Ascending aorta (tissue), 2 donors: ENCODE measurements around the gene DUSP2. TPM values are rescaled to one million over a fixed set of nuclear protein-coding genes. Genes with fewer than 3 reads are reported as not detected.

Experiments used
- DNase-seq, 2 donors: peaks; one replicate each; pipeline ENCODE4 v3.0.0-alpha.2; 2019; ENCODE audit warnings: low spot score in 2 of 2
- H3K27ac ChIP-seq, 2 donors: fragments of 200-600 bp; sonication (generic); one replicate each; pipeline ENCODE4 v1.5.1; 2016 to 2017; ENCODE audit warnings: mild to moderate bottlenecking in 1 of 2
- H3K27me3 ChIP-seq: fragments of 200-600 bp; sonication (generic); one replicate; pipeline ENCODE4 v1.5.1; 2017
- H3K36me3 ChIP-seq, 2 donors: fragments of 200-600 bp; sonication (generic); one replicate each; pipeline ENCODE4 v1.5.1; 2016
- H3K4me1 ChIP-seq, 2 donors: fragments of 200-600 bp; sonication (generic); one replicate each; pipeline ENCODE4 v1.5.1; 2016 to 2017; ENCODE audit warnings: mild to moderate bottlenecking in 1 of 2
- H3K4me3 ChIP-seq, 2 donors: fragments of 200-600 bp; sonication (generic); one replicate each; pipeline ENCODE4 v1.5.1; 2016 to 2017; ENCODE audit warnings: mild to moderate bottlenecking in 1 of 2
- H3K9me3 ChIP-seq, 2 donors: fragments of 200-600 bp; sonication (generic); one replicate each; pipeline ENCODE4 v1.5.1; 2016
- CTCF ChIP-seq, 3 experiments: fragments of 200-600 bp in 2 of 3; fragments of 450-650 bp in 1 of 3; sonication (generic) in 2 of 3; IDR thresholded peaks; one replicate each; pipeline ENCODE4 v1.5.1; 2016 to 2019; ENCODE audit warnings: antibody characterized with exemption in 3 of 3, mild to moderate bottlenecking in 1 of 3, moderate library complexity in 1 of 3
- intact Hi-C: fragments of 100-400 bp; cut with DNase I; formaldehyde crosslinking; loops from one replicate; pipeline ENCODE4 v1.15.1; 2023
- total RNA-seq: library from RNA; depleted of rRNA; stranded (reverse); fragments of >200 nt; gene quantifications from one replicate; pipeline ENCODE4 v1.1.0, GENCODE V29; 2016

Gene DUSP2
- total RNA-seq, 1 donor from 2014 or later, result 7.2 TPM

GRCh38 chr2:96169868-96170507, 24.7 kb upstream of the DUSP2 start:
- no peaks in the 10 kb centered on the region for H3K36me3 ChIP-seq
- H3K27me3 ChIP-seq, result no peaks in the 10 kb centered on the region
- no peak for DNase-seq
- intact Hi-C loops, result loop anchor here (10.0 kb wide), 2 partner anchors 55 to 145 kb away; partner anchors contain the start of gene ADRA2B
- TF ChIP-seq CTCF (IDR thresholded peaks at IDR 0.05), result no peak
- H3K9me3 ChIP-seq, result no peaks in the 10 kb centered on the region
- H3K27ac ChIP-seq, result no peak overlapping the region
- no peak overlapping the region for H3K4me3 ChIP-seq
- H3K4me1 ChIP-seq, result no peaks in the 10 kb centered on the region

- Histone ChIP-seq H3K9me3 (no peaks in the 10 kb centered on the region), H3K36me3 (no peaks in the 10 kb centered on the region), H3K4me1 (no peaks in the 10 kb centered on the region), H3K27me3 (no peaks in the 10 kb centered on the region), H3K27ac (no peak overlapping the region), H3K4me3 (no peak overlapping the region)
- no peak for TF ChIP-seq CTCF (IDR thresholded peaks at IDR 0.05)
- no peak for DNase-seq
- intact Hi-C loops, result no loop called here
Measured at GRCh38 chr2:96167407-96168013, 22.3 kb upstream of the DUSP2 start.

- no peaks in the 10 kb centered on the region for H3K4me1 ChIP-seq
- no peak for TF ChIP-seq CTCF (IDR thresholded peaks at IDR 0.05)
- no peak overlapping the region for H3K4me3 ChIP-seq
- H3K9me3 ChIP-seq, result no peaks in the 10 kb centered on the region
- H3K27me3 ChIP-seq, result no peaks in the 10 kb centered on the region
- no peaks in the 10 kb centered on the region for H3K36me3 ChIP-seq
- no peak for DNase-seq
- intact Hi-C loops, result no loop called here
- H3K27ac ChIP-seq, result no peak overlapping the region
Measured at GRCh38 chr2:96164459-96165184, 19.4 kb upstream of the DUSP2 start.

- H3K27ac ChIP-seq, result no peak overlapping the region
Measured at GRCh38 chr2:96163768-96164429, 18.7 kb upstream of the DUSP2 start.

GRCh38 chr2:96163415-96163767, 18.2 kb upstream of the DUSP2 start:
- Histone ChIP-seq H3K27me3 (no peaks in the 10 kb centered on the region), H3K27ac (no peak overlapping the region), H3K36me3 (no peaks in the 10 kb centered on the region), H3K4me1 (no peaks in the 10 kb centered on the region), H3K4me3 (no peak overlapping the region), H3K9me3 (no peaks in the 10 kb centered on the region)
- TF ChIP-seq CTCF (IDR thresholded peaks at IDR 0.05), result no peak
- intact Hi-C loops, result no loop called here
- DNase-seq, result no peak

More at GRCh38 chr2:96163768-96164429, 18.7 kb upstream of the DUSP2 start:
- DNase-seq, result no peak
- Histone ChIP-seq H3K4me3 (no peak overlapping the region), H3K27me3 (no peaks in the 10 kb centered on the region), H3K9me3 (no peaks in the 10 kb centered on the region), H3K4me1 (no peaks in the 10 kb centered on the region), H3K36me3 (no peaks in the 10 kb centered on the region)
- intact Hi-C loops, result no loop called here
- TF ChIP-seq CTCF (IDR thresholded peaks at IDR 0.05), result no peak
